Endothelial cell of umbilical vein (primary cell): ENCODE measurements around the gene LMNA. TPM values are rescaled to one million over a fixed set of nuclear protein-coding genes. Genes with fewer than 3 reads are reported as not detected.
A peak's percentile ranks its signal among the peaks of the same experiment; 100 is the strongest.

Experiments
- BruUV-seq: library from RNA; stranded (reverse); fragments of 400-500 nt; replicated peaks from 2 replicates; lab custom pipeline; 2021; lab: Mats Ljungman, UMichigan
- CTCF ChIA-PET: fragments of 300-600, 350-600 bp; sonication (Branson Sonifier 250); formaldehyde crosslinking; loops from one replicate; lab custom pipeline; 2021; ENCODE audit warnings: antibody characterized with exemption, inconsistent platforms; lab: Charles Lee
- POLR2A ChIA-PET: fragments of 300-600, 350-600 bp; sonication (Branson Sonifier 250); formaldehyde crosslinking; loops from one replicate; lab custom pipeline; 2021; ENCODE audit warnings: antibody characterized with exemption, inconsistent platforms; lab: Charles Lee
- DNase-seq: peaks from one replicate; pipeline ENCODE4 v3.0.0-alpha.2; 2011; ENCODE audit warnings: low read depth, low spot score
- FAIRE-seq: peaks from 2 replicates; lab custom pipeline; 2011; peaks lifted over from hg19 to GRCh38; lab: Jason Lieb, UNC
- H2AFZ ChIP-seq: 2 replicates; pipeline ENCODE4 v1.6.0; 2012; ENCODE audit warnings: low read depth, low read length, control low read depth, inconsistent platforms
- H3K27ac ChIP-seq: 2 replicates; pipeline ENCODE4 v1.5.1; 2011; ENCODE audit warnings: low read depth, mild to moderate bottlenecking, control low read depth, low read length, moderate library complexity; ENCODE audit not compliant: insufficient read depth
- H3K27me3 ChIP-seq, 2 experiments: 2 replicates each; pipeline versions ENCODE4 v1.6.0 to v1.6.1; 2011; ENCODE audit warnings: low read length in 2 of 2, mixed read lengths in 1 of 2; ENCODE audit not compliant: control insufficient read depth in 2 of 2, insufficient read depth in 2 of 2
- H3K36me3 ChIP-seq, 2 experiments: 2 replicates in 1 of 2; 3 replicates in 1 of 2; pipeline ENCODE4 v1.5.1; 2011; ENCODE audit warnings: low read length in 2 of 2, mild to moderate bottlenecking in 1 of 2, moderate library complexity in 1 of 2; ENCODE audit not compliant: control insufficient read depth in 2 of 2, insufficient read depth in 2 of 2; ENCODE audit errors: extremely low read depth in 1 of 2
- H3K4me1 ChIP-seq: 3 replicates; pipeline ENCODE4 v1.5.1; 2011; ENCODE audit warnings: mild to moderate bottlenecking, low read length; ENCODE audit not compliant: control insufficient read depth, insufficient read depth; ENCODE audit errors: extremely low read depth
- H3K4me2 ChIP-seq: 2 replicates; pipeline ENCODE4 v1.6.1; 2011; ENCODE audit warnings: low read length, control low read depth, mixed read lengths; ENCODE audit not compliant: insufficient read depth
- H3K4me3 ChIP-seq, 3 experiments: fragments of 200-600 bp in 1 of 3; sonication (generic), shearing (Covaris generic) in 1 of 3; replicated peaks in 1 of 3; 2 replicates each; pipeline ENCODE4 v1.5.1; 2011 to 2016; ENCODE audit warnings: control low read depth in 3 of 3, low read length in 3 of 3, mild to moderate bottlenecking in 2 of 3, inconsistent platforms in 1 of 3, low read depth in 1 of 3, moderate library complexity in 1 of 3; ENCODE audit not compliant: insufficient read depth in 1 of 3
- H3K79me2 ChIP-seq: 2 replicates; pipeline ENCODE4 v1.6.0; 2012; ENCODE audit warnings: low read length, inconsistent platforms; ENCODE audit not compliant: control insufficient read depth, insufficient read depth
- H3K9ac ChIP-seq: replicated peaks from 2 replicates; pipeline ENCODE3; 2011; ENCODE audit warnings: low read length, control low read depth; ENCODE audit not compliant: insufficient read depth; ENCODE audit errors: extremely low read depth
- H3K9me1 ChIP-seq: replicated peaks from 3 replicates; pipeline ENCODE4 v1.6.0; 2011; ENCODE audit warnings: mild to moderate bottlenecking, low read length; ENCODE audit not compliant: control insufficient read depth, insufficient read depth; ENCODE audit errors: extremely low read depth
- H3K9me3 ChIP-seq: replicated peaks from 2 replicates; pipeline ENCODE4 v1.5.1; 2012; ENCODE audit warnings: low read length, inconsistent platforms; ENCODE audit not compliant: control insufficient read depth, insufficient read depth
- H4K20me1 ChIP-seq: replicated peaks from 2 replicates; pipeline ENCODE3; 2011; ENCODE audit warnings: mild to moderate bottlenecking, low read length; ENCODE audit not compliant: control insufficient read depth, insufficient read depth; ENCODE audit errors: extremely low read depth
- CTCF ChIP-seq, 2 donors: IDR thresholded peaks; 1 replicate in 1 of 2; 2 replicates in 1 of 2; pipeline ENCODE4 v1.5.1; 2011; ENCODE audit warnings: low read length in 2 of 2, mild to moderate bottlenecking in 2 of 2, moderate library complexity in 2 of 2, control low read depth in 1 of 2, inconsistent platforms in 1 of 2, low read depth in 1 of 2; ENCODE audit not compliant: insufficient read depth in 1 of 2; ENCODE audit errors: extremely low read depth in 1 of 2
- EZH2 ChIP-seq: IDR thresholded peaks from 2 replicates; pipeline ENCODE4 v1.6.1; 2012; ENCODE audit warnings: borderline replicate concordance, low read depth, mild to moderate bottlenecking, moderate library complexity, low read length, inconsistent platforms; ENCODE audit not compliant: severe bottlenecking
- FOS ChIP-seq: IDR thresholded peaks from 2 replicates; pipeline ENCODE4 v1.6.1; 2011; ENCODE audit warnings: mild to moderate bottlenecking, low read length, moderate library complexity, borderline replicate concordance; ENCODE audit not compliant: insufficient read depth
- GATA2 ChIP-seq: IDR thresholded peaks from 2 replicates; pipeline ENCODE4 v1.7.0; 2011; ENCODE audit warnings: low read depth, mild to moderate bottlenecking, moderate library complexity, mixed read lengths, low read length; ENCODE audit not compliant: insufficient read length, insufficient read depth
- JUN ChIP-seq: IDR thresholded peaks from 2 replicates; pipeline ENCODE4 v1.6.1; 2011; ENCODE audit warnings: borderline replicate concordance, low read depth; ENCODE audit not compliant: insufficient read length, insufficient read depth
- MAX ChIP-seq: IDR thresholded peaks from 2 replicates; pipeline ENCODE4 v1.6.1; 2011; ENCODE audit not compliant: insufficient read depth, insufficient read length
- MYC ChIP-seq: IDR thresholded peaks from one replicate; pipeline ENCODE4 v1.6.1; 2011; ENCODE audit warnings: mild to moderate bottlenecking, low read depth, low read length
- POLR2A ChIP-seq: IDR thresholded peaks from 2 replicates; pipeline ENCODE4 v1.6.1; 2012; ENCODE audit warnings: low read depth, mild to moderate bottlenecking, control low read depth, low read length
- POLR2AphosphoS5 ChIP-seq: IDR thresholded peaks from 2 replicates; pipeline ENCODE4 v1.6.1; 2012; ENCODE audit warnings: low read depth, mild to moderate bottlenecking, control low read depth, low read length, moderate library complexity; ENCODE audit not compliant: insufficient read depth
- dilution Hi-C: fragments of 300-500 bp; cut with MboI; formaldehyde crosslinking; loops from one replicate; pipeline ENCODE4 v1.15.0; 2019; ENCODE audit warnings: low sequenced_read_pairs; ENCODE audit not compliant: extremely low pct_ligation_motif_present
- intact Hi-C: fragments of 100-400 bp; cut with micrococcal nuclease; formaldehyde crosslinking; loops from one replicate; pipeline ENCODE4 v1.10.0; 2022
- polyA plus RNA-seq, 4 experiments: library from polyadenylated mRNA; depleted of rRNA in 3 of 4; stranded (reverse) in 3 of 4; unstranded in 1 of 4; fragments of >200 nt; gene quantifications; 2 replicates each; pipeline versions ENCODE4 v1.2.1 to v1.2.3, GENCODE V29; 2011 to 2012; ENCODE audit warnings: missing spikeins in 1 of 4
- total RNA-seq: library from RNA; stranded (reverse); gene quantifications from 2 replicates; pipeline ENCODE4 v1.2.3, GENCODE V29; 2021

Gene LMNA
- total and polyA plus RNA-seq, 2 donors (not counting 3 experiments of a cell fraction or from before 2014, with no cell fraction given): 371 to 742 TPM

- Histone ChIP-seq H2AFZ (no peak overlapping the region), H3K79me2 (no peaks in the 10 kb centered on the region), H3K4me3 (no peak overlapping the region), H3K36me3 (no peaks in the 10 kb centered on the region), H3K27ac (no peak overlapping the region), H3K9me1 (no peaks in the 10 kb centered on the region), H3K4me1 (peaks cover 72% of the 10 kb centered on the region), H3K27me3 (no peaks in the 10 kb centered on the region), H3K4me2 (no peak overlapping the region), H3K9me3 (no peaks in the 10 kb centered on the region), H3K9ac (no peak overlapping the region), H4K20me1 (no peaks in the 10 kb centered on the region)
- intact Hi-C loops: loop anchor here (5.0 kb wide), 1 partner anchor 112 kb away; the partner anchor contains the start of gene PMF1
- FAIRE-seq (peak; percentile 46), DNase-seq (peak; percentile 41)
- TF ChIP-seq JUN (no peak), EZH2 (no peak), MAX (no peak), CTCF (IDR thresholded peaks at IDR 0.05; ENCODE audit: extremely low read depth in 1 of 2, insufficient read depth in 1 of 2, low read depth in 1 of 2, low read length in 2 of 2) (no peak), GATA2 (no peak), MYC (no peak), POLR2AphosphoS5 (no peak), POLR2A (no peak), FOS (no peak)
- CTCF ChIA-PET: interaction anchor here (0.6 to 21.0 kb wide), 6 partner anchors 9 to 125 kb away, joined by 3 to 627 read pairs (median 4); partner anchors contain the start of gene LMNA
- POLR2A ChIA-PET: interaction anchor here (0.7 to 3.4 kb wide), 3 partner anchors 15 to 73 kb away, joined by 5 to 14 read pairs (median 6); partner anchors contain the start of gene LMNA
- dilution Hi-C loops: no loop called here
- no TSS peak for BruUV-seq
Observed at GRCh38 chr1:156100205-156100995, 14.1 kb upstream of the LMNA start.
